ENCODE data around the gene CALN1. TPM values are rescaled to one million over a fixed set of nuclear protein-coding genes. Genes with fewer than 3 reads are reported as not detected.

CALN1 gene
- total RNA-seq, 1 donor from 2014 or later, result not detected

DNA sequence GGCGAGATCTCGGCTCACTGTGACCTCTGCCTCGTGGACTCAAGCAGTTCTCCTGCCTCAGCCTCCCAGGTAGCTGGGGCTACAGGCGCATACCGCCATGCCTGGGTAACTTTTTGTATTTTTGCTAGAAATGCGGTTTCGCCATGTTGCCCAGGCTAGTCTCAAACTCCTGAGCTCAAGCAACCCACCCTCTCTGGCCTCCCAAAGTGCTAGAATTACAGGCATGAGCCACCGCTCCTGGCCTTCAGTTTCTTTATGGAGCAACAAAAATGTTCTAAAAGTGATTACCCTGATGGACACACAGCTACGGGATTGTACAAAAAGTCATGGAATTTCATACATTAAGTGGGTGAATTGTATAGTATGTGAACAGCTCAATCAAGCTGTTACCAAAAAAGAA, 216.0 kb downstream of the CALN1 start:
- H3K4me3 ChIP-seq (ENCODE audit: low read depth, low read length), result no peak overlapping the region
- H3K27me3 ChIP-seq (ENCODE audit: control insufficient read depth, insufficient read depth, low read length), result no peaks in the 10 kb centered on the region
- no peaks in the 10 kb centered on the region for H3K36me3 ChIP-seq (ENCODE audit: control insufficient read depth, insufficient read depth, low read length)
- DNase-seq (ENCODE audit: low read depth), result no peak
- FAIRE-seq, result no peak
- TF ChIP-seq, protein P1, sequence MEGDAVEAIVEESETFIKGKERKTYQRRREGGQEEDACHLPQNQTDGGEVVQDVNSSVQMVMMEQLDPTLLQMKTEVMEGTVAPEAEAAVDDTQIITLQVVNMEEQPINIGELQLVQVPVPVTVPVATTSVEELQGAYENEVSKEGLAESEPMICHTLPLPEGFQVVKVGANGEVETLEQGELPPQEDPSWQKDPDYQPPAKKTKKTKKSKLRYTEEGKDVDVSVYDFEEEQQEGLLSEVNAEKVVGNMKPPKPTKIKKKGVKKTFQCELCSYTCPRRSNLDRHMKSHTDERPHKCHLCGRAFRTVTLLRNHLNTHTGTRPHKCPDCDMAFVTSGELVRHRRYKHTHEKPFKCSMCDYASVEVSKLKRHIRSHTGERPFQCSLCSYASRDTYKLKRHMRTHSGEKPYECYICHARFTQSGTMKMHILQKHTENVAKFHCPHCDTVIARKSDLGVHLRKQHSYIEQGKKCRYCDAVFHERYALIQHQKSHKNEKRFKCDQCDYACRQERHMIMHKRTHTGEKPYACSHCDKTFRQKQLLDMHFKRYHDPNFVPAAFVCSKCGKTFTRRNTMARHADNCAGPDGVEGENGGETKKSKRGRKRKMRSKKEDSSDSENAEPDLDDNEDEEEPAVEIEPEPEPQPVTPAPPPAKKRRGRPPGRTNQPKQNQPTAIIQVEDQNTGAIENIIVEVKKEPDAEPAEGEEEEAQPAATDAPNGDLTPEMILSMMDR (IDR thresholded peaks at IDR 0.05; ENCODE audit: insufficient read depth, low read length, severe bottlenecking), result no peak

DNA sequence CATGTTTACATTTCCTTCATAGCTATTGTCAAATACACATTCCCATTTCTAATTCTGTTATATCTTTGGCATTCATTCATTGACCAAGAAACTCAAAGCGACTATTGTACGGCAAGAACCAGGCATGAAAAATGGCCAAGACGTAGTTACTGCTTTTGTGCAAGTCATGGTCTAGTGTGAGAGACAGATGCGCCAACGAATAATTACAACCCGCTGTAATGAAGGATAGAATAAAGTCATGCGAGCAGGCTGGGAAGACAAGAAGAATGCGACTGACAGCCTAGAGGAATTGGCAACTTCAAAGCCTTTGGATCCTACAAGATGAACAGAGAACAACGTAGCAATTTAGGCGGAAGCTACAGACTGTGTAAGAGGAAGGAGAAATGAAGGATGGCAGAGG, 221.2 kb downstream of the CALN1 start:
- DNase-seq (ENCODE audit: low read depth) (no peak), FAIRE-seq (no peak)
- Histone ChIP-seq H3K36me3 (ENCODE audit: control insufficient read depth, insufficient read depth, low read length) (no peaks in the 10 kb centered on the region), H3K27me3 (ENCODE audit: control insufficient read depth, insufficient read depth, low read length) (no peaks in the 10 kb centered on the region), H3K4me3 (ENCODE audit: low read depth, low read length) (no peak overlapping the region)
- TF ChIP-seq, protein P1 (IDR thresholded peaks at IDR 0.05; ENCODE audit: insufficient read depth, low read length, severe bottlenecking), result no peak

DNA sequence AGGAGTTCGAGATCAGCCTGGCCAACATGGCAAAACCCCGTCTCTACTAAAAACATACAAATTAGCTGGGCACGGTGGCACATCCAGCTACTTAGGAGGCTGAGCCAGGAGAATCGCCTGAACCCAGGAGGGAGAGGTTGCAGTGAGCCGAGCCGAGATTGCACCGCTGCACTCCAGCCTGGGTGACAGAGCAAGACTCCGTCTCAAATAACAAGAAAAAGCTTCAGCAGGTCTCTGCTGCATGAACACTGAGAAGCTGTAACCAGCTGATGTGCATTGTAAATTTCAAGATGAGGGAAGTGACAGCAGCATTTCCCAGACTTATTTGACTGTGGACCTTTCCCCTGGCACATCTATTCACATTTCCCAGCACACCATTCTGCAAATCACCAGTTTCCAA, 222.0 kb downstream of the CALN1 start:
- no peak overlapping the region for H3K4me3 ChIP-seq (ENCODE audit: low read depth, low read length)
- H3K36me3 ChIP-seq (ENCODE audit: control insufficient read depth, insufficient read depth, low read length), result no peaks in the 10 kb centered on the region
- DNase-seq (ENCODE audit: low read depth) (no peak), FAIRE-seq (no peak)
- TF ChIP-seq, protein P1 (IDR thresholded peaks at IDR 0.05; ENCODE audit: insufficient read depth, low read length, severe bottlenecking), result no peak
- no peaks in the 10 kb centered on the region for H3K27me3 ChIP-seq (ENCODE audit: control insufficient read depth, insufficient read depth, low read length)

DNA sequence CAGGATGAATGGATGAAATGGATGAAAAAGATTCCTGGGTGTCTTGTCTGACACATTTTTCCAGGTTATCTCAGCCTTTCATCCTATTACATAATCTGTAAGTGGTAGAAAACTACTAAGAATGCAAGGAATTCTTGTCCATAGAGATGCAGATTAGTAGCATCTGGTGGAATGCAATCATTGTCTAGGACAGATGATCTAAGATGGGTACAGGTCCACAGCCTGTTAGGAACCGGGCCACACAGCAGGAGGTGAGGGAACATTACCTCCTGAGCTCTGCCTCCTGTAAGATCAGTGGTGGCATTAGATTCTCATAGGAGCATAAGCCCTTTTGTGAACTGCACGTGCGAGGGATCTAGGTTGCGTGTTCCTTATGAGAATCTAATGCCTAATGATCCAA, 225.0 kb downstream of the CALN1 start:
- no peak for FAIRE-seq
- DNase-seq (ENCODE audit: low read depth), result no peak
- H3K36me3 ChIP-seq (ENCODE audit: control insufficient read depth, insufficient read depth, low read length), result no peaks in the 10 kb centered on the region
- H3K4me3 ChIP-seq (ENCODE audit: low read depth, low read length), result no peak overlapping the region
- no peaks in the 10 kb centered on the region for H3K27me3 ChIP-seq (ENCODE audit: control insufficient read depth, insufficient read depth, low read length)
- TF ChIP-seq, protein P1 (IDR thresholded peaks at IDR 0.05; ENCODE audit: insufficient read depth, low read length, severe bottlenecking), result no peak

DNA sequence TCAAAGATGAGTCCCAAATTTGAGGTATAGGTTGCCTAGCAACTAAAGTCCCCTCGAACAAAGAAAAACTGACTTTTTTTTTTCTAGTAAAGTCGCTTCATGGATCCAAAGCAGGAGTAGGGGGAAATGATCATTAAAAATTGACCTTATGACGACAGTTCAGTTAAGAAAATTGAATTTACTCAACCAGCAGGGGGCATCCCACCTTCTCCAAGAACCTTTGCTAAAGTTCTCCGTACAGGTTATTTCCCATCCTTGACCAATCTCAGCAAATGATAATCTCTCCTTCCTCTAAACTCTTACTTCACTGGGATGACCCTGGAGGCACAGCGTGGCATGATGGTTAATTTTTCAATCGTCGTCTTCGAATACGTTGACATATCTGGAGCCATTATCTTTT, 228.3 kb downstream of the CALN1 start:
- TF ChIP-seq, protein P1 (IDR thresholded peaks at IDR 0.05; ENCODE audit: insufficient read depth, low read length, severe bottlenecking), result no peak
- no peak for DNase-seq (ENCODE audit: low read depth)
- H3K36me3 ChIP-seq (ENCODE audit: control insufficient read depth, insufficient read depth, low read length), result no peaks in the 10 kb centered on the region
- H3K4me3 ChIP-seq (ENCODE audit: low read depth, low read length), result no peak overlapping the region
- no peak for FAIRE-seq
- H3K27me3 ChIP-seq (ENCODE audit: control insufficient read depth, insufficient read depth, low read length), result no peaks in the 10 kb centered on the region

DNA sequence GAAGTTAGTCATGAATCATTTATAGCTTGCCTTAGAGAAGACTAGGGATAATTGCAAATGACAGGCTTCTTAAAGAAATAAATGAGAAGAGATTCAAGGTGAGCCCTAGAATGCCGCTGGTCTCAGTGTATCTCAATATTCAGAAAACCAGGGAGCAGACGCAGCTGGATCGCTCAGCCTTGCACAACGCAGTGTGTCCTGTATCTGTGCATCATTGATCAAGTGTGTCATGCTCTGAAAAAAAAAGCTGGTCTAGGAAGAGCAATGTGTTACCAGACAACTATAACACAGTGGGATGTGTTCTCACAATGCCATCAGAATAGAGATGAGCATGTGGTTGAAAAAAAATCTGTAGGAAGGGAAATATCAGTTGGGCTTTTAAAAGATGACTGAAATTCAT, 230.1 kb downstream of the CALN1 start:
- Histone ChIP-seq H3K36me3 (ENCODE audit: control insufficient read depth, insufficient read depth, low read length) (no peaks in the 10 kb centered on the region), H3K4me3 (ENCODE audit: low read depth, low read length) (no peak overlapping the region), H3K27me3 (ENCODE audit: control insufficient read depth, insufficient read depth, low read length) (no peaks in the 10 kb centered on the region)
- no peak for DNase-seq (ENCODE audit: low read depth)
- TF ChIP-seq, protein P1 (IDR thresholded peaks at IDR 0.05; ENCODE audit: insufficient read depth, low read length, severe bottlenecking), result no peak
- no peak for FAIRE-seq
